ENCODE data around the gene NDP. TPM values are rescaled to one million over a fixed set of nuclear protein-coding genes. Genes with fewer than 3 reads are reported as not detected.

Gene NDP
- not detected in 2 replicates for total RNA-seq (2013; cell fraction: nucleolus; rRNA removed)
- total RNA-seq (2014; rRNA removed) (not detected in 2 replicates), total RNA-seq (2014; rRNA removed; fragmentation: Illumina TruSeq; extraction: Trizol) (not detected in 2 replicates), total RNA-seq (2021) (not detected in 2 replicates), polyA plus RNA-seq (2011; rRNA removed) (0.04 TPM in 1 of 2 replicates, not detected in the other), polyA plus RNA-seq (2014; fragmentation: Illumina TruSeq; extraction: Trizol) (not detected in 2 replicates), polyA plus RNA-seq (2014; fragmentation: Nextera tagmentation; extraction: Ambion mirVana) (not detected), polyA plus RNA-seq (2014; rRNA removed) (not detected in 2 replicates), polyA plus RNA-seq (2016; fragmentation: Nextera tagmentation; extraction: Ambion mirVana) (not detected), polyA minus RNA-seq (2011; rRNA and poly(A)+ RNA removed) (0.15 TPM in 1 of 2 replicates, not detected in the other), Bru-seq, nascent RNA (not detected), BruChase-seq, experiment 1, labeled RNA remaining after a 6-hour chase (not detected), BruChase-seq, experiment 2, labeled RNA remaining after a 2-hour chase (not detected)
- not detected for polyA plus RNA-seq (2011; ENCODE audit: low read depth)
- 0.10 TPM in 1 of 2 replicates, not detected in the other for polyA plus RNA-seq (2011; cell fraction: cytosol; rRNA removed)
- polyA plus RNA-seq (2011; cell fraction: nucleus; rRNA removed), result not detected in 2 replicates
- polyA plus RNA-seq (2012), result not detected in 2 replicates
- polyA minus RNA-seq (2011; cell fraction: cytosol; rRNA and poly(A)+ RNA removed), result not detected in 2 replicates
- not detected in 2 replicates for polyA minus RNA-seq (2011; cell fraction: nucleus; rRNA and poly(A)+ RNA removed)
- long read RNA-seq, experiment 1, result 0 reads
- long read RNA-seq, experiment 2, result 0 reads

GRCh38 chrX:43973249-43974099, at the start of gene NDP:
TSS of gene NDP (minus strand) at chrX:43973390. CDS start at chrX:43958645, 14,745 bp downstream.
- DNase-seq (ENCODE audit: low read depth, low spot score) (no peak), ATAC-seq (no peak), FAIRE-seq (no peak)
- in situ Hi-C loops (cut with MboI), result no loop called here
- Histone ChIP-seq H3K4me2 (ENCODE audit: control insufficient read depth, insufficient read depth) (no peak within 1 kb of the TSS), H3K27me3 (replicated peaks in 1 of 2; ENCODE audit: control insufficient read depth in 2 of 2, insufficient read depth in 2 of 2, low read length in 1 of 2) (no peaks in the 10 kb centered on the region; a peak in 1 of 4 replicates), H3K4me3 (no peak within 1 kb of the TSS), H3K4me1 (ENCODE audit: control insufficient read depth, insufficient read depth, low read length) (no peaks in the 10 kb centered on the region), H2AFZ (ENCODE audit: control insufficient read depth, low read depth, low read length) (no peak within 1 kb of the TSS), H3K9me3 (replicated peaks; ENCODE audit: control insufficient read depth, insufficient read depth, low read length) (no peaks in the 10 kb centered on the region), H3K27ac (ENCODE audit: control insufficient read depth, insufficient read depth) (no peak within 1 kb of the TSS), H4K20me1 (ENCODE audit: control insufficient read depth, insufficient read depth) (no peaks in the 10 kb centered on the region), H3K9ac (ENCODE audit: control insufficient read depth, insufficient read depth, low read length) (no peak within 1 kb of the TSS), H3K79me2 (ENCODE audit: control insufficient read depth, insufficient read depth, low read length) (no peaks in the 10 kb centered on the region), H3K36me3 (ENCODE audit: control insufficient read depth in 2 of 2, insufficient read depth in 2 of 2, low read length in 1 of 2) (no peaks in the 10 kb centered on the region)
- no TSS peak for BruUV-seq (replicated peaks)
- POLR2A ChIA-PET, result no interaction called here
- intact Hi-C loops (cut with micrococcal nuclease; ENCODE audit: unreplicated experiment), result no loop called here
- RAD21 ChIA-PET (ENCODE audit: unreplicated experiment), result no interaction called here
- 28% methylated on average over 28 of the region's 28 CpGs for WGBS (ENCODE audit: insufficient coverage, insufficient replicate concordance, low lambda C conversion rate, missing lambda C conversion rate)
- CTCF ChIA-PET, result interaction anchor here (0.6 kb wide), 2 partner anchors 12 to 29 kb away, joined by 3 read pairs; no protein-coding TSS in a partner anchor
- no peak for TF ChIP-seq BRCA1 (IDR thresholded peaks at IDR 0.05; ENCODE audit: low read depth, low read length)
- SMC1A ChIA-PET (ENCODE audit: uncharacterized antibody, unreplicated experiment), result no interaction called here

- ChIA-PET SMC1A (ENCODE audit: uncharacterized antibody, unreplicated experiment) (interaction anchor here (0.9 kb wide), 1 partner anchor 13 kb away, joined by 3 read pairs; no protein-coding TSS in a partner anchor), POLR2A (no interaction called here), CTCF (no interaction called here), RAD21 (ENCODE audit: unreplicated experiment) (no interaction called here)
- intact Hi-C loops (cut with micrococcal nuclease; ENCODE audit: unreplicated experiment) (no loop called here), in situ Hi-C loops (cut with MboI) (no loop called here)
- Histone ChIP-seq H3K4me2 (ENCODE audit: control insufficient read depth, insufficient read depth) (no peak overlapping the region), H3K36me3 (ENCODE audit: control insufficient read depth in 2 of 2, insufficient read depth in 2 of 2, low read length in 1 of 2) (no peaks in the 10 kb centered on the region), H3K4me3 (no peak overlapping the region), H3K27ac (ENCODE audit: control insufficient read depth, insufficient read depth) (no peak overlapping the region), H2AFZ (ENCODE audit: control insufficient read depth, low read depth, low read length) (no peak overlapping the region), H3K4me1 (ENCODE audit: control insufficient read depth, insufficient read depth, low read length) (no peaks in the 10 kb centered on the region), H3K9ac (ENCODE audit: control insufficient read depth, insufficient read depth, low read length) (no peak overlapping the region), H3K79me2 (ENCODE audit: control insufficient read depth, insufficient read depth, low read length) (no peaks in the 10 kb centered on the region), H3K9me3 (replicated peaks; ENCODE audit: control insufficient read depth, insufficient read depth, low read length) (no peaks in the 10 kb centered on the region), H3K27me3 (replicated peaks in 1 of 2; ENCODE audit: control insufficient read depth in 2 of 2, insufficient read depth in 2 of 2, low read length in 1 of 2) (no peaks in the 10 kb centered on the region; a peak in 1 of 4 replicates), H4K20me1 (ENCODE audit: control insufficient read depth, insufficient read depth) (no peaks in the 10 kb centered on the region)
- ATAC-seq, result no peak
- no TSS peak for BruUV-seq (replicated peaks)
- WGBS (ENCODE audit: insufficient coverage, insufficient replicate concordance, low lambda C conversion rate, missing lambda C conversion rate), result 15% methylated on average over 2 of the region's 2 CpGs
- FAIRE-seq, result no peak
- DNase-seq (ENCODE audit: low read depth, low spot score), result no peak
- TF ChIP-seq FOXM1 (IDR thresholded peaks at IDR 0.05; ENCODE audit: low read depth, low read length) (no peak), IRF4 (IDR thresholded peaks at IDR 0.05; ENCODE audit: low read depth, low read length) (no peak), RELB (IDR thresholded peaks at IDR 0.05; ENCODE audit: low read depth) (no peak), ESRRA (IDR thresholded peaks at IDR 0.05; ENCODE audit: low read length) (no peak), TCF12 (IDR thresholded peaks at IDR 0.05; ENCODE audit: low read depth, low read length) (no peak), SPI1 (IDR thresholded peaks at IDR 0.05; ENCODE audit: borderline replicate concordance, insufficient read depth, low read depth, low read length) (no peak), HDAC2 (IDR thresholded peaks at IDR 0.05) (no peak), BHLHE40 (IDR thresholded peaks at IDR 0.05; ENCODE audit: borderline replicate concordance in 1 of 2, low read depth in 2 of 2, low read length in 1 of 2) (no peak), ATF7 (IDR thresholded peaks at IDR 0.05; ENCODE audit: low read depth) (no peak), ZNF24 (IDR thresholded peaks at IDR 0.05) (no peak)
Measured at GRCh38 chrX:44022964-44023363, 49.8 kb upstream of the NDP start.

All from GM12878 (cell line).